ENCODE data around the gene ARL4D. TPM values are rescaled to one million over a fixed set of nuclear protein-coding genes. Genes with fewer than 3 reads are reported as not detected.

The ARL4D gene
- total RNA-seq, 4 donors from 2014 or later, result 17.5 to 31.1 (median 21.9) TPM

DNA sequence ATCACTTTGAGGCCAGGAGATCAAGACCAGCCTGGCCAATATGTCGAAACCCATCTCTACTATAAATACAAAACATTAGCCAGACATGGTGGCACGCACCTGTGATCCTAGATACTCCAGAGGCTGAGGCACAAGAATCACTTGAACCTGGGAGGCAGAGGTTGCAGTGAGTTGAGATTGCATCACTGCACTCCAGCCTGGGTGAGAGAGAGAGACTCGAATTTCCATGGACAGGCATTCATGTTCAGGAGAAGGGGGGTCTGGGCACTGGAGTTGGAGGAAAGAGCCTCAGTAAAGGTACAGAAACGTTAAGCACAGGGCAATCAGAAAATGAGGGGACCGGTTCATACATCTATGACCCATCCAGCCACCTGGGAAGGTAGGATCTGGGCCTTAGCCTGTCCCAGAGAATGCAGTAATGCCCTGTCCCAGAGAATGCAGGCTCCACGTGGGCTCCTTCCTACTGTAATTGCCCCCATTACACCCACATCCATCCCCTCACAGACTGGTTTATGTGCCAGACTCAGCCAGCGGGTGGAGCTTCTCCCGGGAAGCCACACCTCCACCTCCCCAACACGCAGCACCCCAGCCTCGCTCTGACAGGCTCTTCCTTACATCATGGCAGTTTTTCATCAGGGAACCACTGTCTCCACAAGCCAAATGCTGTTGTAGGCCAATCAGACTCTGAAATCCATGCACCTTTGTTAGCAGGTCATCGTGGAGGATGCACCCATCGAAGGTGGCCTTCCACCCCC lies 21.6 kb upstream of the ARL4D start:
- peaks cover 0 to 10% (median 0%) of the 10 kb centered on the region in 4 donors for H3K4me1 ChIP-seq

GRCh38 chr17:43378766-43379165 lies 20.0 kb upstream of the ARL4D start:
- Histone ChIP-seq H3K27me3 (no peaks in the 10 kb centered on the region), H3K27ac (replicated peaks in 1 of 4) (no peak overlapping the region), H3K4me1 (no peaks in the 10 kb centered on the region), H3K36me3 (no peaks in the 10 kb centered on the region), H3K9me3 (no peaks in the 10 kb centered on the region), H3K4me3 (no peak overlapping the region)
- TF ChIP-seq POLR2AphosphoS5 (IDR thresholded peaks at IDR 0.05) (no peak), EP300 (IDR thresholded peaks at IDR 0.05) (no peak), CTCF (IDR thresholded peaks at IDR 0.05) (no peak), POLR2A (IDR thresholded peaks at IDR 0.05; ENCODE audit: low read depth) (no peak)
- intact Hi-C loops (cut with DNase I), result no loop called here
- 96% methylated on average over 23 of the region's 26 CpGs for WGBS
- no peak for DNase-seq (ENCODE audit: extremely low spot score)

More for the DNA sequence above, 21.6 kb upstream of the ARL4D start:
- 86% methylated on average over 12 of the region's 12 CpGs for WGBS
- H3K4me3 ChIP-seq, result no peak overlapping the region
- H3K9me3 ChIP-seq, result no peaks in the 10 kb centered on the region
- H3K36me3 ChIP-seq, result no peaks in the 10 kb centered on the region
- H3K27me3 ChIP-seq, result no peaks in the 10 kb centered on the region
- intact Hi-C loops (cut with DNase I), result no loop called here
- H3K27ac ChIP-seq (replicated peaks in 1 of 4), result no peak overlapping the region
- DNase-seq (ENCODE audit: extremely low spot score), result no peak
- TF ChIP-seq POLR2A (IDR thresholded peaks at IDR 0.05; ENCODE audit: low read depth) (no peak), POLR2AphosphoS5 (IDR thresholded peaks at IDR 0.05) (no peak), CTCF (IDR thresholded peaks at IDR 0.05) (no peak), EP300 (IDR thresholded peaks at IDR 0.05) (no peak)

DNA sequence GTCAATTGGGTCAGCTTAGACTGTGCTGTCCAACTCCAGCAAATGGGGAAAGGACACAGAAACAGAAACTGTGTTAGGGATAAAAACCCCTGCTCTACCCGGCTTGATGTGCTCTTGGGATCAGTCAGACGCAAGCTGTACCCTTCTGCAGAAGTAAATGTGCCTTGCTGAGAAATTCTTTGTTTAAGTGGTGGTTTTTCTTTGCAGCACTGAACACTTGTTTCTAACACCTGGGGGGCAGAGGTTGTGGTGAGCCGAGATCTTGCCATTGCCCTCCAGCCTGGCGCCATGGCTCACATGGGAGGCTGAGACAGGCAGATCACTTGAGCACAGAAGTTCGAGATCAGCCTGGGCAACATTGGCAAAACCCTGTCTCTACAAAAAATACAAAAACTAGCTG lies 18.5 kb upstream of the ARL4D start:
- TF ChIP-seq POLR2A (IDR thresholded peaks at IDR 0.05; ENCODE audit: low read depth) (no peak), EP300 (IDR thresholded peaks at IDR 0.05) (no peak), CTCF (IDR thresholded peaks at IDR 0.05) (no peak), POLR2AphosphoS5 (IDR thresholded peaks at IDR 0.05) (no peak)
- Histone ChIP-seq H3K4me1 (no peaks in the 10 kb centered on the region), H3K27me3 (no peaks in the 10 kb centered on the region), H3K36me3 (no peaks in the 10 kb centered on the region), H3K4me3 (no peak overlapping the region), H3K27ac (replicated peaks in 1 of 4) (no peak overlapping the region), H3K9me3 (no peaks in the 10 kb centered on the region)
- WGBS, result 92% methylated on average over 2 of the region's 5 CpGs
- DNase-seq (ENCODE audit: extremely low spot score), result no peak
- intact Hi-C loops (cut with DNase I), result no loop called here

- TF ChIP-seq EP300 (IDR thresholded peaks at IDR 0.05) (no peak), POLR2AphosphoS5 (IDR thresholded peaks at IDR 0.05) (no peak), POLR2A (IDR thresholded peaks at IDR 0.05; ENCODE audit: low read depth) (no peak), CTCF (IDR thresholded peaks at IDR 0.05) (no peak)
- WGBS, result 96% methylated on average over 3 of the region's 3 CpGs
- Histone ChIP-seq H3K27me3 (no peaks in the 10 kb centered on the region), H3K4me3 (no peak overlapping the region), H3K9me3 (no peaks in the 10 kb centered on the region), H3K4me1 (no peaks in the 10 kb centered on the region), H3K27ac (replicated peaks in 1 of 4) (no peak overlapping the region), H3K36me3 (no peaks in the 10 kb centered on the region)
- DNase-seq (ENCODE audit: extremely low spot score), result no peak
- intact Hi-C loops (cut with DNase I), result no loop called here
Measured at GRCh38 chr17:43381204-43381603, 17.6 kb upstream of the ARL4D start.

GRCh38 chr17:43381621-43382020 lies 17.2 kb upstream of the ARL4D start:
- DNase-seq (ENCODE audit: extremely low spot score), result no peak
- intact Hi-C loops (cut with DNase I), result no loop called here

More at GRCh38 chr17:43381621-43382020, 17.2 kb upstream of the ARL4D start:
- WGBS, result 94% methylated on average over 5 of the region's 5 CpGs
- no peak overlapping the region for H3K27ac ChIP-seq (replicated peaks in 1 of 4)
- H3K4me1 ChIP-seq, result no peaks in the 10 kb centered on the region
- H3K36me3 ChIP-seq, result no peaks in the 10 kb centered on the region
- no peaks in the 10 kb centered on the region for H3K27me3 ChIP-seq
- H3K9me3 ChIP-seq, result no peaks in the 10 kb centered on the region
- TF ChIP-seq EP300 (IDR thresholded peaks at IDR 0.05), result no peak
- TF ChIP-seq POLR2AphosphoS5 (IDR thresholded peaks at IDR 0.05), result no peak
- no peak for TF ChIP-seq CTCF (IDR thresholded peaks at IDR 0.05)
- no peak for TF ChIP-seq POLR2A (IDR thresholded peaks at IDR 0.05; ENCODE audit: low read depth)
- no peak overlapping the region for H3K4me3 ChIP-seq
